ENCODE data around the gene TMEM41B. TPM values are rescaled to one million over a fixed set of nuclear protein-coding genes. Genes with fewer than 3 reads are reported as not detected.
A peak's percentile ranks its signal among the peaks of the same experiment; 100 is the strongest.

The TMEM41B gene
- total RNA-seq, 2 donors from 2014 or later = 58.0 to 62.8 TPM

- no peak for ATAC-seq
- intact Hi-C loops (cut with DNase I, micrococcal nuclease) = loop anchor here in 1 of 2 donors (10.0 kb wide), 1 partner anchor 70 kb away; the partner anchor contains the start of gene IPO7
- DNase-seq = peak in 1 of 2 donors; percentile 38
These were observed 790 bp upstream of the TMEM41B start for GRCh38 chr11:9315078-9315688.

GRCh38 chr11:9313648-9314290 is 624 bp downstream of the TMEM41B start:
- peak in 1 of 2 donors; percentile 57 for DNase-seq
- ATAC-seq = peak; percentile 57
- intact Hi-C loops (cut with DNase I, micrococcal nuclease) = loop anchor here in 1 of 2 donors (10.0 kb wide), 1 partner anchor 71 kb away; the partner anchor contains the start of gene IPO7

DNA sequence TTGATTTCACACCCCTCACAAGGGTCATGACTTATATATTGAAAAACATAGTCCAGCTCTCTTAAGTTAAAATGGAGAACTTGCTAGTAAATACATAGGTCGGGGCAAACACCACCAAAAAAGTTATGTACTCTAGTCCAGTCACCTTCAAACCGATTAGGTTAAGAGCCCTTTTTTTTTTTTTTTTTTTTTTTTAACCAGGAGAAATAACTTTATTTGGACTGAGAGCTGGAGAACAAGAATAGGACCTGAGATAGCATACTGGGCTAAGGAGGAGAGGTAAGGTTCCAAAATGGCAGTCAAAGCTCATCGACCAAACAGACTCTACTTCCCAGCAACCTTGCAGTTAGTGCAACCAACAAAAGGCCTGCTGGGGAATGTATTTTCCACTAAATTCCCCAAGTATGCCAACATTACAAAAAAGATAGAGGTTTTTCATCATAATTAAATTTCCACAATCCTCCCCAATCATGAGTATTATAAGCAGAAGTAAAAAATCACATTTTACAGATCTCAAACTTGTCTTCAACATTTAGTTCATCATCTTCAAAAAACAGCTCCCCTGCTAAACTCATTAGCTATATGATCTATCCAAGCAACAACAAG is 3.8 kb downstream of the TMEM41B start:
- intact Hi-C loops (cut with DNase I, micrococcal nuclease) = loop anchor here in 1 of 2 donors (10.0 kb wide), 1 partner anchor 74 kb away; the partner anchor contains the start of gene IPO7
- DNase-seq (no peak), ATAC-seq (no peak)

GRCh38 chr11:9304178-9304577 is 10.2 kb downstream of the TMEM41B start:
- DNase-seq = no peak
- no peak for ATAC-seq
- intact Hi-C loops (cut with DNase I, micrococcal nuclease) = no loop called here

DNA sequence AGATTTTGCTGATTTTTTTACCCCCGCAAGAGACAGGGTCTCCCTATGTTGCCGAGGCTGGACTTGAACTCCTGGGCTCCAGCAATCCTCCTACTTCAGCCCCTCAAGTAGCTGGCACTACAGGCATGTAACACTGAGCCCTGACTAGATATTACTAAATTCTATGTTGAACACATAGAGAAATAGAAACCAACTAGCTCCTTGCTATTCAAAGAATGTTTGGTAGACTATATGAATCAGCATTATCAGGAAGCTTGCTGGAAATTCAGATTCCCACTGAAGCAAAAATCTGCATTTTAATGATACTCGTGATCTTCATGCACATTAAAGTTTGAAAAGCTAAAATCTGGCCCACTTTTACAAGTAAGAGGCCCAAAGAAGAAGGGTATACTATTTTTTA is 11.9 kb downstream of the TMEM41B start:
- DNase-seq = no peak
- intact Hi-C loops (cut with DNase I, micrococcal nuclease) = no loop called here
- no peak for ATAC-seq

DNA sequence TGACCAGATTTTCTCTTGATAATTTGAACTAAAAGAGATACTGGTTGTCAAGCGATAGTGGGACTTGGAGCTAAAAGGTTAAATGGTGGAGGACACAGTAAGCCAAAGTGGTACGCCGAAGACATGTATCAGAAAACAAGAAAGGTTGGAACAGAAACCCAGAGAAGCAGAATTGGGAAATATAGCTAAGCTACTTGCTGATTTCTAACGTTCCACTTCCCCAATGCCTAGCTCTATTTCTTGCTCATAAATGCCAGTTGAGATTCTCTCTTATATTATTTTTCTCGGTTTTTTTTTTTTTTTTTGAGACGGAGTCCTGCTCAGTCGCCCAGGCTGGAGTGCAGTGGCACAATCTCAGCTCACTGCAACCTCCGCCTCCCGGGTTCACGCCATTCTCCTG is 12.7 kb downstream of the TMEM41B start:
- intact Hi-C loops (cut with DNase I, micrococcal nuclease) = no loop called here
- no peak for DNase-seq

DNA sequence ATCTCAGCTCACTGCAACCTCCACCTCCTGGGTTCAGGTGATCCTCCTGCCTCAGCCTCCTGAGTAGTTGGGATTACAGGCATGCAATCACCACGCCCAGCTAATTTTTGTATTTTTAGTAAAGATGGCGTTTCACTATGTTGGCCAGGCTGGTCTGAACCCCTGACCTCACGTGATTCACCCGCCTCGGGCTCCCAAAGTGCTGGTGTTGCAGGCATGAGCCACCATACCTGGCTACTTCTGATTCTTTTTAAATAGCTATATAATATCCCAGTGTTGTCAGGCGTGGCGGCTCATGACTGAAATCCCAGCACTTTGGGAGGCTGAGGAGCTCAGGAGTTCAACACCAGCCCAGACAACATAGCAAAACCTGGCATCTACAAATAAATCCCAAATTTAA is 20.7 kb downstream of the TMEM41B start:
- ATAC-seq = no peak
- intact Hi-C loops (cut with DNase I, micrococcal nuclease) = no loop called here
- no peak for DNase-seq

More for the DNA sequence above, 12.7 kb downstream of the TMEM41B start:
- no peak for ATAC-seq

DNA sequence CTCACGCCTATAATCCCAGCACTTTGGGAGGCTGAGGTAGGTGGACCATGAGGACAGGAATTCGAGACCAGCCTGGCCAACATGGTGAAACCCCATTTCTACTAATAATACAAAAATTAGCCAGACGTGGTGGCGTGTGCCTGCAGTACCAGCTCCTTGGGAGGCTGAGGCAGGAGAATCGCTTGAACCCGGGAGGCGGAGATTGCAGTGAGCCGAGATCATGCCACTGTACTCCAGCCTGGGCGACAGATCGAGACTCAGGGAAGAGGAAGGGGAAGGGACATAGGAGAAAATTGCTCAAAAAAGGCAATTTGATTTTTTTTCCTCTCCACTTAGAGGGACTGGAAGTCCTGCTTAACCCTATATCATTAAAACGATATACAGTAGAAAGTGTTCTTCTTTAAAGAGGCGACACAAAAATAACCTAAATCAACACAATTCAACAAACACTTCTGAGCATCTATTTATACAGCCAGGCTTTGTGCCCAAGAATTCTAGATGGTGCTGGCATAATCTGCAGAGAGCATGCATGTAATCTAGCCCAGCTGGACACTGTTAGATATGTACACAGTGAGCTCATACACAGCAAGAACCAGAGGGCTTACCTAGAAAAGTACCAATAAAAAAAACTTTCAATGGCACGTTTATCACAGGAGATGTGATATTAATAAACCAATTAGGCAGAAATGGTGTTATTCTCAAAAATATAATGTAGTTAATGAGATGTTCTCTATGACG is 28.4 kb downstream of the TMEM41B start:
- intact Hi-C loops (cut with DNase I, micrococcal nuclease) = no loop called here
- no peak for DNase-seq
- ATAC-seq = no peak

DNA sequence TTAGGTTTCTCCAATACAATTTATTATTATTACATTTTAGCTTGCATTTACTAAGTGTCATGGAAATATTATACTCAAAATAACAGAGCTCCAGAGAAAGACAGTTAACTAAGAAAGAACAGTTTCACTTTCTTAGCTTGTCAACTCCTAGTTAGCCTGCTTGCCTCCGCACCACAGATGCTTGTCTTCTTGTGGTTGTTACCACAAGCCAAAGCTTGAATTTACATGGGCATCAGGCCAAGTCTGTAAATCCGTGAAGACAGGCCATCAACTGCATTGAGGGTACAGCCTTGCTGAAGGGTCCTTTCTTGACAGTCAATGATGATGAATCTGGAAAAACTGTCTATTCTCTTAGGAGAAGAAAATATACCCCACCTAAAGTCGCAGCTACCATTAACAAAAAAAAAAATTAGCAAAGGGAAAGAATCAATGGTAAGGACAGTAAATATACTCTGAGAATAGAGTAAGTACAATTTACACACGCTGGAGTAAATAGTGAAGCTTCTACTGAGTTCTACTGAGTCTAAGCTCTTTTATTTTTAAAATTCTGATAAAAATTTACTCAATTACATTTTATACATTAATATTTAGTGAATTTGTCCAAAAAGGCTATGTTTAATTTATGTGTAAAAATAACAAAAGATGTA is 33.6 kb downstream of the TMEM41B start:
- ATAC-seq (peak; percentile 85), DNase-seq (peak; percentile 46)
- intact Hi-C loops (cut with DNase I, micrococcal nuclease) = no loop called here

DNA sequence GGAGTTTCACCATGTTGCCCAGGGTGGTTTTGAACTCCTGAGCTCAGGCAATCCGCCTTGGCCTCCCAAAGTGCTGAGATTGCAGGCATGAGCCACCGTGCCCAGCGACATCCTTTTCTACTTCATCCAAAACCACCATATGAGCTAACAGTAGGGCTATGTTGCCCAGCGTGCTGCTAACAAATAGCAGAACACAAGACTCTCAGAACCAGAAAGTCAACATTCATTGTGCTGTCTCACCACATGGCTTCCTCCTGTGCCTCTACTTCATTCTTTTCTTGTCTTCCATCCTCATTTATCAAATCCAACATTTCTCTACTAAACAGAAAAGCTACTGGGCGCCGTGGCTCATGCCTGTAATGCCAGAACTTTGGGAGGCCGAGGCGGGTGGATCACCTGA is 37.2 kb downstream of the TMEM41B start:
- no peak for ATAC-seq

GRCh38 chr11:9276571-9276970 is 37.8 kb downstream of the TMEM41B start:
- ATAC-seq (no peak), DNase-seq (no peak)
- intact Hi-C loops (cut with DNase I, micrococcal nuclease) = no loop called here

More for the DNA sequence above, 37.2 kb downstream of the TMEM41B start:
- intact Hi-C loops (cut with DNase I, micrococcal nuclease) = no loop called here
- DNase-seq = no peak

GRCh38 chr11:9274499-9275258 is 39.7 kb downstream of the TMEM41B start:
- intact Hi-C loops (cut with DNase I, micrococcal nuclease) = no loop called here
- DNase-seq = no peak
- no peak for ATAC-seq

DNA sequence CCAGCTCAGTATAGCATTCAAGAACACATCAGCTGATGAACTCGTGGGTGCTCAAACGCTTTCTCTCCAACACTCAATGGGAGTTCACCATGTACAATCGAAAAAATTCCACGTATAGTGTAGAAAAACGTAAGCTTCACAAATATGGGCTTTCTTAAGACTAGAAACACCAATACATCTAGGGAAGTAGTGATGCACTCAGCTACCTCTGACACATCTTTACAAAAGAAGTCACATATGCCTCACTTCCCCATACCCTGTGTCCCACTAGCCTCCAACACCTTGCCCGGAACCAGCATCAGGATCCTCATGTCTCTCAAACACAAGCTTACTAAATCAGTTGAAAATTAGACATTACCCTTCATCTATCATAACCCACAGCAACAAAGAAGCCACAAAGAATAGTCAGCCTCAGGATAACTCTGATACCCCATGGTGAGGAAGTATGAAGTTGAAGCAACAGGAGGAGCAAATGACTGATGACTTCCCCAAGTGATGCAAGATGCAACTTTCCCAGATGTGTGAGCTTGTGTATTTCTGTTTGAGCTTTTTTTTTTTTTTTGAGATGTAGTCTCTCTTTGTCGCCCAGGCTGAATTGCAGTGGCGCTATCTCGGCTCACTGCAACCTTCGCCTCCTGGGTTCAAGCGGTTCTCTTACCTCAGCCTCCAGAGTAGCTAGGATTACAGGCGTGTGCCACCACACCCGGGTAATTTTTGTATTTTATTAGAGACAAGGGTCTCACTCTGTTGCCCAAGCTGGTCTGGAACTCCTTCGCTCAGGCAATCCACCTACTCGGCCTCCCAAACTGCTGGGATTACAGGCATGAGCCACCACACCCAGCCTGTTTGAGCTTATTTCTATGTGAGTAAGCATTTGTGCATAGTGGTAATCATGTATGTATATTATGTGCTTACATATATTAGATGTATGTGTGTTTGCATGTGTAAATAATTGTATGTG is 40.7 kb downstream of the TMEM41B start:
- DNase-seq (no peak), ATAC-seq (no peak)
- intact Hi-C loops (cut with DNase I, micrococcal nuclease) = no loop called here

DNA sequence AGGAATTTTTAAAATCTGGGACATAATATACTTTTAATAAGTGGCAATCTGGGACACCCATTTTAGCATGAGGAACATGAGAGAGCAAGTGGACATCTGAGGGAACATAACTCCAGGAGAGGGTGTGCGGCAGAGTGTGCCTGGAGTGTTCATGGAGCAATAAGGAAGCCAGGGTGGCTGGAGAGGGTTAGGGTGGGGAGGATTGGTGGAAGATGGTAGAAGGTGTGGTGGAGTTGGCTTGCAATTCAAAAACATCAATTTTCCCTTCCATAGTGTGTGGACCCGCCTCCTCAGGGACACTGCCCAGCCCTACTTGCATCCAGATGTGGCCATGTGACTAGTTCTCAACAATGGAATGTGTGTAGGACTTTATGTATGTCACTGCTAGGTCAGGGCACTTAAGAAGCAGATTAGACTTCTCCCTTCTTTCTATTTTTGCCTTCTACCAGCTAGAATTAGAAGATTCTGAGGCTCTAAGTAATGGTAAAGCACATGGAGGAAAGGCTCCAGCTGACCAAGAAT is 44.8 kb downstream of the TMEM41B start:
- peak; percentile 83 for ATAC-seq
- peak in 1 of 2 donors; percentile 45 for DNase-seq
- intact Hi-C loops (cut with DNase I, micrococcal nuclease) = no loop called here

DNA sequence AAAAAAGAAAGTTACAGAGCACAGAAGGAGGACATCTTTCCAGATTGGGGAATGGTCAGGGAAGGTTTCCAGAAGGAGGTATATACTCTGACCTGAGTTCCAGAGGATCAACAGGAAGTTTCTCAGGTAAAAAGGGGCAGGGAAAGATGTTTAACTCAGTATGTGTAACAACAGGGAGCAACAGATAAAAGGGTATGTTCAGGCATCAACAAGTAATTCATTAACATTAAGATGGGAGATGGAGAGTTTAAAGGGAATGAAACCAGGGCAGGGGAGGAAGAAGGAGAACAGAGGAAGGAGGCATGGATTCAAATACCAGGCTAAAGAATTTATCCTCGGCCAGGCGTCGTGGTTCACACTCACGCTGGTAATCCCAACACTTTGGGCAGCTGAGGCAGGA is 46.7 kb downstream of the TMEM41B start:
- no peak for ATAC-seq
- DNase-seq = no peak
- intact Hi-C loops (cut with DNase I, micrococcal nuclease) = no loop called here

DNA sequence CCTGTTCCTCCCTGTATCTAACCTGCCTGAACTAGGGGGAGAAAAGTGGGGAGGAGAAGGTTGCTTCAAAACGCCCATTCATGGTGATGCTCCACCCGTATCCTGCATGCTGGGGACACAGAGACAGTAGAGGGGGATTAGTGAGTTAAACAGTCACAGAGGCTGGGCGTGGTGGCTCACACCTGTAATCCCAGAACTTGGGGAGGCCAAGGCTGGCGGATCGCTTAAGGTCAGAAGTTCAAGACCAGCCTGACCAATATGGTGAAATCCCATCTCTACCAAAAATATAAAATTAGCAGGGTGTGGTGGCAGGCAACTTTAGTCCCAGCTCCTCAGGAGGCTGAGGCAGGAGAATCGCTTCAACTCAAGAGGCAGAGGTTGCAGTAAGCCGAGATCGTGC is 47.5 kb downstream of the TMEM41B start:
- no peak for ATAC-seq
- no peak for DNase-seq
- intact Hi-C loops (cut with DNase I, micrococcal nuclease) = no loop called here

DNA sequence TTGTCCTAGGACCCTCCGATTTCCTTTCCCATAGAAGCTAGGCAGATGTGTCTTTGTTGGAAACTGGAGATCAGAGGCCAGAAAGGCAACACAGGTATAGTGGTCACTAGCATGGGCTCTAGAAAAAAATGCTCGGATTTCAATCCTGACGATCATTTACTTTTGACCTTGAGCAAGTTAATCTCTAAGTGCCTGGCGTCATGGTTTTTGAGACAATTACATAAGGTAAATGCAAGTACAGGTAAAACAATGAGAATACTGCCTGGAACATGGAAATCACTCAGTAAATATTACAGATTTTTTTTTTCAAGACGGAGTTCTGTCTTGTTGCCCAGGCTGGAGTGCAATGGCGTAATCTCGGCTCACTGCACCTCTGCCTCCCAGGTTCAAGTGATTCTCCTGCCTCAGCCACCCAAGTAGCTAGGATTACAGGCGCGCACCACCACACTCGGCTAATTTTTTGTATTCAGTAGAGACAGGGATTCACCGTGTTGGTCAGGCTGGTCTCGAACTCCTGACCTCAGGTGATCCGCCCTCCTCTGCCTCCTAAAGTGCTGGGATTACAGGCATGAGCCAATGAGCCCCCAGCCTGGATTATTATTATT is 48.2 kb downstream of the TMEM41B start:
- intact Hi-C loops (cut with DNase I, micrococcal nuclease) = no loop called here
- DNase-seq (no peak), ATAC-seq (no peak)
